NCI-H2107 treated with DMSO at 0.1 percent for 48 hours (cell line): ENCODE results near the gene OR2S2.

ENCODE experiments used
- DNase-seq: peaks from one replicate; lab custom pipeline; 2025; ENCODE audit not compliant: unreplicated experiment; lab: John Stamatoyannopoulos, UW

The OR2S2 gene

GRCh38 chr9:35965011-35965410 is 7.1 kb upstream of the OR2S2 start:
- no peak for DNase-seq

GRCh38 chr9:35962126-35962906 is 4.4 kb upstream of the OR2S2 start:
- no peak for DNase-seq

GRCh38 chr9:35960039-35960655 is 2.2 kb upstream of the OR2S2 start:
- no peak for DNase-seq

- DNase-seq = no peak
These were observed 1.3 kb downstream of the OR2S2 start for GRCh38 chr9:35956651-35957050.

- DNase-seq = peak; percentile 77
These were observed 2.9 kb downstream of the OR2S2 start for GRCh38 chr9:35954942-35955546.

- DNase-seq = no peak
These were observed 5.3 kb downstream of the OR2S2 start for GRCh38 chr9:35952526-35953191.

GRCh38 chr9:35951736-35952135 is 6.2 kb downstream of the OR2S2 start:
- no peak for DNase-seq

- DNase-seq = no peak
These were observed 9.0 kb downstream of the OR2S2 start for GRCh38 chr9:35948901-35949318.

- no peak for DNase-seq
These were observed 9.5 kb downstream of the OR2S2 start for GRCh38 chr9:35948451-35948850.

GRCh38 chr9:35945341-35946018 is 12.5 kb downstream of the OR2S2 start:
- DNase-seq = peak; percentile 81

- no peak for DNase-seq
These were observed 13.1 kb downstream of the OR2S2 start for GRCh38 chr9:35944841-35945240.

GRCh38 chr9:35944173-35944572 is 13.8 kb downstream of the OR2S2 start:
- no peak for DNase-seq

GRCh38 chr9:35942286-35942685 is 15.7 kb downstream of the OR2S2 start:
- no peak for DNase-seq

- DNase-seq = no peak
These were observed 17.2 kb downstream of the OR2S2 start for GRCh38 chr9:35940458-35941407.

GRCh38 chr9:35939679-35940250 is 18.2 kb downstream of the OR2S2 start:
- DNase-seq = no peak

- no peak for DNase-seq
These were observed 19.2 kb downstream of the OR2S2 start for GRCh38 chr9:35938474-35939356.

- no peak for DNase-seq
These were observed 20.7 kb downstream of the OR2S2 start for GRCh38 chr9:35937227-35937626.

GRCh38 chr9:35935755-35936509 is 22.0 kb downstream of the OR2S2 start:
- DNase-seq = no peak
